ENCODE results near the gene RSPO1. TPM values are rescaled to one million over a fixed set of nuclear protein-coding genes. Genes with fewer than 3 reads are reported as not detected.
"Not testable (repeated sequence)": the region's sequence is repeated elsewhere in the genome, so short reads cannot be mapped to it uniquely, and the experiment has no call there.

Gene RSPO1
- polyA plus RNA-seq, 1 donor from 2014 or later: not detected

DNA sequence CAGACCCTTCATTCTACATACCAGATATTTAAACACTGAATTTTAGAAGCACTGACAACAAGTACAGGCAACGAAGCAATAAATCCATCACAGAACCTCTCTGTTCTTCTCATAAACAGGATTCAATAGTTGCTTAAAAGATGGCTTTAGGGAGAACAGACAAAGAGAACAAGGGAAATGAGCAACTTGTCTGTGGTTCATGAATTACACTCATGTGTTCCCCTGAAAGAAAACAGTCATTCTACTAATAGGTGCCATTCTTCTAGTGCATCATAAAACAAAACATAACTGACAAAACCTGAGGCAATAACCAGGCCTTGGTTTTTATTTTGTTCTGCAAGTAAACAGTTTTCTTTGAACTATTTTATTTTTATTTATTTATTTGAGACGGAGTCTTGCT lies 45.8 kb downstream of the RSPO1 start:
- Histone ChIP-seq H3K9ac (ENCODE audit: low read length) (no peak overlapping the region), H3K27ac (ENCODE audit: low read length) (no peak overlapping the region), H3K9me2 (ENCODE audit: insufficient read depth, low read length) (no peaks in the 10 kb centered on the region), H3K27me3 (ENCODE audit: insufficient read depth, low read depth, low read length) (no peaks in the 10 kb centered on the region), H3K4me3 (ENCODE audit: low read length) (no peak overlapping the region), H3K36me3 (ENCODE audit: insufficient read depth, low read length) (peaks cover 5% of the 10 kb centered on the region), H3K9me3 (ENCODE audit: low read length) (no peaks in the 10 kb centered on the region), H3K79me2 (replicated peaks; ENCODE audit: insufficient read depth, low read length) (peaks cover 8% of the 10 kb centered on the region), H2AFZ (ENCODE audit: low read depth, low read length) (no peak overlapping the region), H4K20me1 (ENCODE audit: insufficient read depth) (no peaks in the 10 kb centered on the region), H3F3A (ENCODE audit: insufficient read depth, low read length, poor library complexity, severe bottlenecking) (no peaks in the 10 kb centered on the region), H3K4me2 (ENCODE audit: low read length) (no peak overlapping the region)
- TF ChIP-seq TAF1 (IDR thresholded peaks at IDR 0.05; ENCODE audit: low read depth) (no peak), EP300 (conservative IDR thresholded peaks at IDR 0.05; ENCODE audit: poor library complexity, severe bottlenecking) (no peak), POLR2AphosphoS5 (IDR thresholded peaks at IDR 0.05) (no peak), RAD21 (conservative IDR thresholded peaks at IDR 0.05) (no peak), EZH2 (IDR thresholded peaks at IDR 0.05; ENCODE audit: borderline replicate concordance, insufficient read depth, low read length, poor library complexity, severe bottlenecking) (no peak), SMC3 (conservative IDR thresholded peaks at IDR 0.05; ENCODE audit: poor library complexity) (no peak), CTCF (IDR thresholded peaks at IDR 0.05; ENCODE audit: poor library complexity, severe bottlenecking) (no peak), MXI1 (conservative IDR thresholded peaks at IDR 0.05; ENCODE audit: poor library complexity, severe bottlenecking) (no peak)
- TF ChIP-seq, protein P1, sequence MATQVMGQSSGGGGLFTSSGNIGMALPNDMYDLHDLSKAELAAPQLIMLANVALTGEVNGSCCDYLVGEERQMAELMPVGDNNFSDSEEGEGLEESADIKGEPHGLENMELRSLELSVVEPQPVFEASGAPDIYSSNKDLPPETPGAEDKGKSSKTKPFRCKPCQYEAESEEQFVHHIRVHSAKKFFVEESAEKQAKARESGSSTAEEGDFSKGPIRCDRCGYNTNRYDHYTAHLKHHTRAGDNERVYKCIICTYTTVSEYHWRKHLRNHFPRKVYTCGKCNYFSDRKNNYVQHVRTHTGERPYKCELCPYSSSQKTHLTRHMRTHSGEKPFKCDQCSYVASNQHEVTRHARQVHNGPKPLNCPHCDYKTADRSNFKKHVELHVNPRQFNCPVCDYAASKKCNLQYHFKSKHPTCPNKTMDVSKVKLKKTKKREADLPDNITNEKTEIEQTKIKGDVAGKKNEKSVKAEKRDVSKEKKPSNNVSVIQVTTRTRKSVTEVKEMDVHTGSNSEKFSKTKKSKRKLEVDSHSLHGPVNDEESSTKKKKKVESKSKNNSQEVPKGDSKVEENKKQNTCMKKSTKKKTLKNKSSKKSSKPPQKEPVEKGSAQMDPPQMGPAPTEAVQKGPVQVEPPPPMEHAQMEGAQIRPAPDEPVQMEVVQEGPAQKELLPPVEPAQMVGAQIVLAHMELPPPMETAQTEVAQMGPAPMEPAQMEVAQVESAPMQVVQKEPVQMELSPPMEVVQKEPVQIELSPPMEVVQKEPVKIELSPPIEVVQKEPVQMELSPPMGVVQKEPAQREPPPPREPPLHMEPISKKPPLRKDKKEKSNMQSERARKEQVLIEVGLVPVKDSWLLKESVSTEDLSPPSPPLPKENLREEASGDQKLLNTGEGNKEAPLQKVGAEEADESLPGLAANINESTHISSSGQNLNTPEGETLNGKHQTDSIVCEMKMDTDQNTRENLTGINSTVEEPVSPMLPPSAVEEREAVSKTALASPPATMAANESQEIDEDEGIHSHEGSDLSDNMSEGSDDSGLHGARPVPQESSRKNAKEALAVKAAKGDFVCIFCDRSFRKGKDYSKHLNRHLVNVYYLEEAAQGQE (IDR thresholded peaks at IDR 0.05; ENCODE audit: borderline replicate concordance): no peak

- H4K20me1 ChIP-seq (ENCODE audit: insufficient read depth); H3F3A ChIP-seq (ENCODE audit: insufficient read depth, low read length, poor library complexity, severe bottlenecking); H3K79me2 ChIP-seq (replicated peaks; ENCODE audit: insufficient read depth, low read length); H3K9me3 ChIP-seq (ENCODE audit: low read length); H3K4me3 ChIP-seq (ENCODE audit: low read length); H3K27me3 ChIP-seq (ENCODE audit: insufficient read depth, low read depth, low read length); H3K9me2 ChIP-seq (ENCODE audit: insufficient read depth, low read length); H3K27ac ChIP-seq (ENCODE audit: low read length); H3K9ac ChIP-seq (ENCODE audit: low read length); H3K36me3 ChIP-seq (ENCODE audit: insufficient read depth, low read length); H3K4me2 ChIP-seq (ENCODE audit: low read length); H2AFZ ChIP-seq (ENCODE audit: low read depth, low read length): not testable (repeated sequence)
Observed at GRCh38 chr1:37584544-37584943, 50.1 kb downstream of the RSPO1 start.

- Histone ChIP-seq H3F3A (ENCODE audit: insufficient read depth, low read length, poor library complexity, severe bottlenecking) (no peaks in the 10 kb centered on the region), H3K4me2 (ENCODE audit: low read length) (no peak overlapping the region), H2AFZ (ENCODE audit: low read depth, low read length) (no peak overlapping the region), H3K9me2 (ENCODE audit: insufficient read depth, low read length) (no peaks in the 10 kb centered on the region), H3K36me3 (ENCODE audit: insufficient read depth, low read length) (no peaks in the 10 kb centered on the region), H3K27me3 (ENCODE audit: insufficient read depth, low read depth, low read length) (no peaks in the 10 kb centered on the region), H3K27ac (ENCODE audit: low read length) (no peak overlapping the region), H3K9me3 (ENCODE audit: low read length) (no peaks in the 10 kb centered on the region), H4K20me1 (ENCODE audit: insufficient read depth) (no peaks in the 10 kb centered on the region), H3K9ac (ENCODE audit: low read length) (no peak overlapping the region), H3K79me2 (replicated peaks; ENCODE audit: insufficient read depth, low read length) (no peaks in the 10 kb centered on the region), H3K4me3 (ENCODE audit: low read length) (no peak overlapping the region)
- TF ChIP-seq TAF1 (IDR thresholded peaks at IDR 0.05; ENCODE audit: low read depth) (no peak), SMC3 (conservative IDR thresholded peaks at IDR 0.05; ENCODE audit: poor library complexity) (no peak), CTCF (IDR thresholded peaks at IDR 0.05; ENCODE audit: poor library complexity, severe bottlenecking) (no peak)
Observed at GRCh38 chr1:37575692-37576091, 59.0 kb downstream of the RSPO1 start.

Data from neural cell (in vitro differentiated cells).